HG03103 (cell line): Measurements from ENCODE around the gene BET1.
A peak's percentile ranks its signal among the peaks of the same experiment; 100 is the strongest.

Source experiments
- ATAC-seq: cut with Tn5 transposase; IDR thresholded peaks from one replicate; pipeline ENCODE4 v1.9.1; 2021; ENCODE audit warnings: low read depth; ENCODE audit not compliant: unreplicated experiment

The BET1 gene

GRCh38 chr7:93960986-93961385 lies 43.2 kb downstream of the BET1 start:
- ATAC-seq = no peak

- no peak for ATAC-seq
These were observed 45.5 kb downstream of the BET1 start for GRCh38 chr7:93958651-93959050.

- no peak for ATAC-seq
These were observed 45.9 kb downstream of the BET1 start for GRCh38 chr7:93958216-93958615.

- no peak for ATAC-seq
These were observed 46.4 kb downstream of the BET1 start for GRCh38 chr7:93957767-93958166.

GRCh38 chr7:93955304-93955703 lies 48.9 kb downstream of the BET1 start:
- peak; percentile 79 for ATAC-seq

- no peak for ATAC-seq
These were observed 54.7 kb downstream of the BET1 start for GRCh38 chr7:93949423-93949822.

GRCh38 chr7:93948873-93949272 lies 55.3 kb downstream of the BET1 start:
- no peak for ATAC-seq

GRCh38 chr7:93948106-93948505 lies 56.0 kb downstream of the BET1 start:
- ATAC-seq = no peak

GRCh38 chr7:93945756-93946535 lies 58.2 kb downstream of the BET1 start:
- ATAC-seq = no peak

- ATAC-seq = no peak
These were observed 59.1 kb downstream of the BET1 start for GRCh38 chr7:93945083-93945482.

- no peak for ATAC-seq
These were observed 59.5 kb downstream of the BET1 start for GRCh38 chr7:93944673-93945072.

GRCh38 chr7:93943816-93944540 lies 60.2 kb downstream of the BET1 start:
- no peak for ATAC-seq
